NCI-H2081 treated with DMSO at 0.1 percent for 48 hours (cell line): ENCODE measurements around the gene PPP1R36.
"Not testable (repeated sequence)": the region's sequence is repeated elsewhere in the genome, so short reads cannot be mapped to it uniquely, and the experiment has no call there.

Source experiments
- DNase-seq: peaks from one replicate; lab custom pipeline; 2025; lab: John Stamatoyannopoulos, UW

Gene PPP1R36

GRCh38 chr14:64569138-64569631 is 19.4 kb downstream of the PPP1R36 start:
- no peak for DNase-seq

DNA sequence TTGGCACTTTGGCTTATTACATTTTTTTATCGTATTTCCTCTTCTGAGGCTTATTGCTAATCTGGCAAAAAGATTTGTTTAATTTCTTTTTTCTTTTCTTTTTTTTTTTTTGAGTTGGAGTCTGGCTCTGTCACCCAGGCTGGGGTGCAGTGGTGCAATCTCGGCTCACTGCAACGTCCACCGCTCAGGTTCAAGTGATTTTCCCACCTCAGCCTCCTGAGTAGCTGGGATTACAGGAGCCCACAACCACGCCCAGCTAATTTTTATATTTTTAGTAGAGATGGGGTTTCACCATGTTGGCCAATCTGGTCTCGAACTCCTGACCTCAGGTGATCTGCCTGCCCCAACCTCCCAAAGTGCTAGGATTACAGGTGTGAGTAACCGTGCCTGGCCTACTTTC is 19.9 kb downstream of the PPP1R36 start:
- DNase-seq, result not testable (repeated sequence)

- DNase-seq, result no peak
Observed at GRCh38 chr14:64572386-64573104, 22.8 kb downstream of the PPP1R36 start.

- DNase-seq, result no peak
Observed at GRCh38 chr14:64573109-64573508, 23.3 kb downstream of the PPP1R36 start.

GRCh38 chr14:64574371-64575107 is 24.8 kb downstream of the PPP1R36 start:
- DNase-seq, result no peak

DNA sequence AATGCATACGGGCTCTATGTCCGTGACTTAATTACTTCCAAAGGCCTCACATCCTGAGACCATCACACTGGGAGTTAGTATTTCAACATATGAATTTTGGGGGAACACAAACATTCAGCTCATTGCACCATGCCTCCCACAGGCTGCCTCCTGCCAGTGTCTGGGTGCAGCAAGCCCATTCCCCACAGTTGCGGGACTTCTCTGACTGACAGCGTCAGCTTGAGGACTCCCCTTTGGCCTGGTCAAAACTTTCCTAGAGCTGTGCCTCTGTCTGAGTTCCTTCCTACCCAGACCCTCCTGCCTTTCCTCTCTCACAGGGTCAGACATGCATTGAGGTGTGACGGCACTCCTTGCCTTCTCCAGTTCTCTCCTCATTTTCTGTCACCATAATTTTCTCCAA is 27.4 kb downstream of the PPP1R36 start:
- no peak for DNase-seq

DNA sequence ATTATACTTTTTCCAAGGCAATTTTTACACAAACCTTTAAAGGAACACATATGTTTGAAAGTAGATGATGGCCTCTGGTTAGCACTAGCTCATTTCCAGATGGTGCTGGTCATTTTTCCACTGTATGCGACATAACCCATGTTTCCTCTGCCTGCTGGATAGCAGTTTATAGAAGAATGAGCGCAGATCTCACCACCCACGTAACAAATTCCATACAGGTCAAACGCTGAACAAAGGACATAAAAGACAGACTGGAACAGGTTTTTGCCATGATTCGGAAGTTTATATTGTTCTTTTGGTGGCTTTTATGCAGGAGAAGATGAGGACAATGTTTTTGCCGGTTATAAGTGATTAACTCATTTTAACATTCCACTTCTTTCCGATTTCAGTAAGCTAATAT is 30.7 kb downstream of the PPP1R36 start:
- DNase-seq, result no peak

- DNase-seq, result no peak
Observed at GRCh38 chr14:64581363-64581762, 31.6 kb downstream of the PPP1R36 start.

- no peak for DNase-seq
Observed at GRCh38 chr14:64581817-64582216, 32.1 kb downstream of the PPP1R36 start.

DNA sequence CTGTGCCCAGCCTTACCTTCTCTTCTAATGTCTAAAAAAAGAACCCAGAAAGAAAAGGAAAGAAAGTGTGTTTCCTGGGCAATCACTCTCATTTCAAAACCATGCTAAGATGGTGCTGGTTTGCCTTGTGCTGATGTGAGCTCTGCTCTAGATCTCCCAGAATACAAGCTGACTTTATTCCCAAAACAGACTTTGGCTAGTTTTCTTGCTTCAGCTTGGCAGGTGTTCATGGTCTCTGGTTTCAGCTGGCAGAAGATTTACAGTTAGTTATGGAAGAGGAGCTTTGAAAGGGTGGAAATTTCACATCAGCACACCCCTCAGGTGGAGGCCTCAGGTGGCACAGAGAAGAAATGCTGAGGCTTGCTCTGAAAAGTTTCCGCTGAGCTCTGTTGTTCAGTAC is 34.4 kb downstream of the PPP1R36 start:
- no peak for DNase-seq

- no peak for DNase-seq
Observed at GRCh38 chr14:64591809-64592208, 42.0 kb downstream of the PPP1R36 start.

GRCh38 chr14:64594438-64594837 is 44.7 kb downstream of the PPP1R36 start:
- no peak for DNase-seq

GRCh38 chr14:64598404-64598803 is 48.6 kb downstream of the PPP1R36 start:
- no peak for DNase-seq

GRCh38 chr14:64601571-64601970 is 51.8 kb downstream of the PPP1R36 start:
- no peak for DNase-seq

GRCh38 chr14:64602826-64603225 is 53.1 kb downstream of the PPP1R36 start:
- no peak for DNase-seq

- no peak for DNase-seq
Observed at GRCh38 chr14:64604001-64604400, 54.2 kb downstream of the PPP1R36 start.

DNA sequence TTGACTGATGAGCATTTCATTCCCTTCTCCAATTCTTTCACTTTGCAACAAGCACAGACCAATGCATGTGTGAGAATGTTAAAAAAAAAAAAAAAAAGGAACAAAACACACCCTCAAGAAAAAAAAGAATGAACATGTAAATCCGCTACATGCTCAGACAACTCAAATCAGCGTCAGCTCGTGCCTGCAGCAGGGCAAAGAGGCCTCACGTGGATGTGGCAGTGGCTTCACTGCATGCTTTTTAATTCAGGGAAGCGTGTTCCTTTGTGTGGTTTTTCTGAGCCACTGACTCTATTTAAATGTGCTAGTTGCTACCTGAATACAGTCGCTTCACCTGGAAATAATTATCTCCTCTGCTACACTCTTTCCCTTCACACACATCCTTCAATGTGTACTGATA is 55.1 kb downstream of the PPP1R36 start:
- DNase-seq, result no peak

DNA sequence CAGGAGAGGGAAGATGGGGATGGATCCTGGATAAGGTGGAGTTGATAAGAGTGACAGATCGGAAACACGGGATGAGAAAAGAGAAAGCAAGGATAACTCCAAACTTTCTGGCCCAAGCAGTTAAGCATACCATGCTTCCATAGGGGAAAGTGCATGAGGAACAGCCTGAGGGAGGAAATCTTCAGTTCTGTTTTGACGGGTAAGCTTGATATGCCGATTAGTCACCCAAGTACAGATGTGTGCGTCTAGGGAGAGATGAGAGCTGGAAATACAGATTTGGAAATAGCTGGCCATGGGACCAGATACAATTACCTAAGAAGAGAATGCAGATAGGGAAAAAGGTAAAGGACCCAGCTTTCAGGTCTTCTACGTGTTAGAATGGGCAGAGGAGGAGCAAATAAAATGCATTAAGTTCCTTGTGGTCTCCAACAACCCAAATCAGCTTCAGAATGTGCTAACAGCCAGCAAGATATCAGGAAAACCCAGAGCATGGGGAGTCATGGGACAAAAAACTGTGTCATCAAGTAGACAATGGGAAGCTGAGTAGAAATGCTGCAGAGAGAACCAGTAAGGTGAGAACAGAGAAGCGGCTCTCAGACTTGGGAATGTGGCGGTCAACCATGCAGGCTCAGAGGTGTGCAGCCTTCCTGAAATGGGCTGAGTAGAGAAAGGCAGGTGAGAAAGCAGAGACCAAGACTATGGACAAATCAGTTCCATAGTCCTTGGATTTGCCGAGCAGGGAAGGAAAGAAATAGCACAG is 56.3 kb downstream of the PPP1R36 start:
- DNase-seq, result no peak

DNA sequence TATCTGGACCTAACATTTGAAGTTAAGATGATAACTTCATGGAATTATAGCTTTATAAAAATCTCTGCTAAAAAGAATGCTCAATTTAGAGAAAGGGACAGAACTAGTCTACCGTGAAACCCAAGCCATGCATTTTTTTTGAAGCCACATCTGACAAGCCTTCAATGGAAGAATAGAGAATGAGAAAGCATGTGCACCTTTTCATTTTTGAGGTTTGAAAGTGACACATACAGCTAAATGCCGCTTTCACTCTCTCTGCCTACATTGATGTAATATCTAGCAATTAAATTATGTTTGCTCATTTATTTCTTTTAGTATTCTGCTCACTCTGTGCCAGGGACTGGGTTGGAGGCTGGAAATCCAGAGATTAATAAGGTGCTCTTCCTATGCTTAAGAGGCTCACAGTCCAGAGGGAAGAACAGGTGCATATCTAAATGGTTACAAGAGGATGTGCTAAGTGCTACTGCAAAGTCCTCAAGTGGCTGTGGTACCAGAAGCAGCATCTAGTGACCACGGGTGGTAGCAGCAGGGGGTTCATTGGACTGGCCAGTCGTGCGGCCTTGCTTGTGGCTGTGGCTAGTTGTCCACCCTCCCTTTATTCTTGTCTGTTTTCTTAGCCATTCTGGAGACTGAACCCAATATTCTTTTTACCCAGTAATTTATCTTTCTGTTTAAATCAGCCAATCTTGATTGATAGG is 60.4 kb downstream of the PPP1R36 start:
- DNase-seq, result no peak

- no peak for DNase-seq
Observed at GRCh38 chr14:64611358-64612020, 61.7 kb downstream of the PPP1R36 start.

DNA sequence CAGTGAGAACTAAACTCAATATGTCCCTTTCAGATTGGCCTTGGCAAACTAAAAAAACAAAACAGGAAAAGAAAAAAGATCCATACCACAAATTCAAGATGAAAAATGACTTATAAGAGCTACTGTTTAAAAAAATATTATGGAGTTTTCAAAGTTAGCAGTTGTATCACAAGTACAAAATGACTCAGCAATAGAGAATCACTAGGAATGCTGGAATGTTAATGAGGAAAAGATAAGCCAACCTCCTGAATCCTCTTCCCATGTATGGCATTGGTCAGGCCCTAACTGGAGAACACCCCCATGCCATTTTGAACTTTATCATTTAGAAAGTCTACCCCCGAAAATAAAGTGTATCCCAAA is 62.2 kb downstream of the PPP1R36 start:
- DNase-seq, result no peak
